A549 treated with AZD2906 at 1 μM for 4 hours (cell line): ENCODE results near the gene KCNK18. TPM values are rescaled to one million over a fixed set of nuclear protein-coding genes. Genes with fewer than 3 reads are reported as not detected.

Experiments
- total RNA-seq: library from RNA; stranded (reverse); fragments of 200-300 nt; extraction: Qiagen RNA extraction; gene quantifications from 5 replicates; pipeline ENCODE4 v1.2.3, GENCODE V29; 2022

Gene KCNK18
- total RNA-seq = not detected in 5 replicates

GRCh38 chr10:117197189-117197588, at the start of gene KCNK18:
TSS of gene KCNK18 (plus strand) at chr10:117197489. CDS start at chr10:117197489, 0 bp downstream.

GRCh38 chr10:117240621-117241529, 43.6 kb downstream of the KCNK18 start, which contains the start of gene SLC18A2:
TSS of gene SLC18A2 (plus strand) at chr10:117241114. CDS start at chr10:117241694, 580 bp downstream.

Other genes with a start within 250 kb of the KCNK18 start
- 20.2 to 30.3 TPM (median 25.1 TPM) in 5 replicates for gene SHTN1, start 192.3 kb upstream of the KCNK18 start, total RNA-seq
- 0.98 to 1.4 TPM (median 1.3 TPM) in 5 replicates for gene VAX1, start 59.2 kb upstream of the KCNK18 start, total RNA-seq
- 0.02 to 0.05 TPM (median 0.02 TPM) in 4 of 5 replicates, not detected in the other for gene SLC18A2, start 43.6 kb downstream of the KCNK18 start, total RNA-seq
- gene PDZD8, start 178.0 kb downstream of the KCNK18 start, total RNA-seq = 20.3 to 33.1 TPM (median 25.6 TPM) in 5 replicates